Stimulated activated CD8-positive, alpha-beta memory T cell treated with anti-CD3 and anti-CD28 coated beads, Interleukin-15, amount 100 ng/mL, for 4 hours (primary cell): Measurements from ENCODE around the gene NARS2.
"Not testable (repeated sequence)": the region's sequence is repeated elsewhere in the genome, so short reads cannot be mapped to it uniquely, and the experiment has no call there.

ENCODE experiments used
- DNase-seq, 2 donors: peaks; one replicate each; pipeline ENCODE4 v3.0.0-alpha.2; 2020; ENCODE audit warnings: low read depth in 2 of 2

NARS2 gene

DNA sequence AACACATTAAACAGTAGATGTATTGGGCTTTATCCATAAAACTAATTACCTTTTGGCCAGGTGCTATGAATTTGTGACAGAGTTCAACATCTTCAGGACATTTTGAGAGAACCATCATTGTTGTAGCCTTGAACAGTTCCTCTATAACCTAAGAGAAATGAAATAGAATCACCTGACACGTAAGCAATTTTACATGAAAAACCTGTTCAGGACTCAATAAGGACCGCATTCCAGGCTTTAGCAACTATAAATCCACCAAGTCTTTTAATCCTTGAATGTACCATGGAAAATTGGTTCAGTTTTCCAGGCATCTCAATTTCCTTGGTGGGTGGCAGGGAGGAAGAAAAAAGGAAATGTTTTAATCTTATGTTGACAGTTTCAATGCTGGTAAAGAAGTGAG, 96.1 kb downstream of the NARS2 start:
- no peak for DNase-seq

DNA sequence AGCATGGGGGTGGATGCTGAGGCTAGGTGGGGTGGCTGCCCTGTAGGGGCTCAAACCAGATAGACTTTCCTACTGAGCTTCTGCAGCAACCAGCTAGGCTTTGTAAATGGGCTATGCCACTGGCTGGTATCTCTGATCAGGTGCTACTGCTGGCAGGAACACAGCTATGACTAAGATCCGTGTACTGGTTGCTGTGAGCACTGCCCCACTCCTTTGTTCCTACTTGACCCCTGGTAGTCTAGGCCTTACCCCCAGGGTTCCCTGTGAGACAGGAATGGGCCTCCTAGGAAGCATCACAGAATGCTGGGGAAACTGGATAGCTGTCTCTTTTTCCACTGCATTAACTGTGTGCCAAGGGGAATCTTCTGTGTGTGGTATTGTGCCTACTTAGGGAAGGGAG, 98.6 kb downstream of the NARS2 start:
- DNase-seq: no peak

- DNase-seq: no peak
Measured at GRCh38 chr11:78474451-78474850, 100.2 kb downstream of the NARS2 start.

- no peak for DNase-seq
Measured at GRCh38 chr11:78472905-78473304, 101.8 kb downstream of the NARS2 start.

DNA sequence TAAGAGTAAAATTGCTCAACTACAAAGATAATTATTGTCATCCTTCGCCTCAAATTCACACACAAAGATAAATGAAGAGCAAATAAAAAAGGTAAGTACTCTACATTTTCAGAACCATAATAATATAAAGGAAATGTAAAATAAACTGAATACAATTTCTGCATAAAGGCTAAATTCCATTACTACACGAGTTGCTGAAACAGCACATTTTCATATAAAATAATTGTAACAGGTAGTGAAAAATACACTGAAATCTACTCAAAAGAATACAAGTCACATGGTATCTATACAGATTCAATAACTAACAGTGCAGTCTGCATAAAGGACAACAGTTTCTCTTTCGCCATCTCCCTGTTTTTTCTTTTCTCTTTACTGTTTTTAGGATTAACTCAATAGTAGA, 102.3 kb downstream of the NARS2 start:
- DNase-seq: no peak

GRCh38 chr11:78470861-78471442, 103.7 kb downstream of the NARS2 start:
- DNase-seq: no peak

DNA sequence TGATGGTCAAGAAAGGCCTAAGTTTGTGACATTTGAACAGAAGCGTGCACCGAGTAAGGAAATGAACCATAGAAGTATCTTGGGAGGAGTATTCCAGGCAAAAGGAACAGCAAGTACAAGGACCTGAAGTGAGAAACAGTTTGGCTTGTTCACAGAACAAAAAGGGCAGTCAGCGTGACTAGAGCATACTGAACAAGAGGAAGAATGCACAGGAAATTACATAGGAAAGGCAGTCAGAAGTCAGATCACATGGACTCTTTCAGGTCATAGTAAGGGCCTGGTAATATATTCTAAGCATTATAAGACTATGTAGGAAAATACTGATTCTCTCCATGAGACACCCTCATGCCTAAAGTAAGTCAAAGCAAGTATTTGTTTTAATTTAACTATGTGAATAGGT, 104.8 kb downstream of the NARS2 start:
- no peak for DNase-seq

DNA sequence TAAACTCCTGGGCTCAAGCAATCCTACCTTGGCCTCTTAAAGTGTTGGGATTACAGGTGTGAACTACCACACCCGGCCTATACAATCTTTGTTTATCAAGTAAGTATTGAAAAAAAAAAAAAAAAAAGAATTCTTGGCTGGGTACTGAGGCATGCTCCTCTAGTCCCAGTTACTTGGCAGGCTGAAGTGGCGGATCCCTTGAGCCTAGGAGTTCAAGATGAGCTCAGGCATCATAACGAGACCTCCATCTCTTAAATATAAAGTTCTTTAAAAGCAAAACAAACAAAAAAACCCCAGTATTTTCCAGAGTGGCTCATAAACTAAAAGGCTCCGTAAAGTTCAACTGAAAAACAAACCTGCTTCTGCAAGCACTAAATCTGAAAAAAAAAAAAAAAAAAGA, 106.7 kb downstream of the NARS2 start:
- DNase-seq: no peak

GRCh38 chr11:78467370-78467769, 107.3 kb downstream of the NARS2 start:
- DNase-seq: no peak

- DNase-seq: peak in 1 of 2 donors; percentile 1
Measured at GRCh38 chr11:78465169-78465942, 109.3 kb downstream of the NARS2 start.

DNA sequence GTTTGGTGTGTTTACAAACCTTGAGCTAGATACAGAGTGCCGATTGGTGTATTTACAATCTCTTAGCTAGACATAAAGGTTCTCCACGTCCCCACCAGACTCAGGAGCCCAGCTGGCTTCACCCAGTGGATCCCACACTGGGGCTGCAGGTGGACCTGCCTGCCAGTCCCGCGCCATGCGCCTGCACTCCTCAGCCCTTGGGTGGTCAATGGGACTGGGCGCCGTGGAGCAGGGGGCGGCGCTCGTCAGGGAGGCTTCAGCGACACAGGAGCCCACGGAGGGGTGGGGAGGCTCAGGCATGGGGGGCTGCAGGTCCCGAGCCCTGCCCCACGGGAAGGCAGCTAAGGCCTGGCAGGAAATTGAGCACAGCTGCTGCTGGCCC, 109.9 kb downstream of the NARS2 start:
- not testable (repeated sequence) for DNase-seq

GRCh38 chr11:78460471-78460870, 114.2 kb downstream of the NARS2 start:
- DNase-seq: no peak

- no peak for DNase-seq
Measured at GRCh38 chr11:78459738-78460137, 114.9 kb downstream of the NARS2 start.

DNA sequence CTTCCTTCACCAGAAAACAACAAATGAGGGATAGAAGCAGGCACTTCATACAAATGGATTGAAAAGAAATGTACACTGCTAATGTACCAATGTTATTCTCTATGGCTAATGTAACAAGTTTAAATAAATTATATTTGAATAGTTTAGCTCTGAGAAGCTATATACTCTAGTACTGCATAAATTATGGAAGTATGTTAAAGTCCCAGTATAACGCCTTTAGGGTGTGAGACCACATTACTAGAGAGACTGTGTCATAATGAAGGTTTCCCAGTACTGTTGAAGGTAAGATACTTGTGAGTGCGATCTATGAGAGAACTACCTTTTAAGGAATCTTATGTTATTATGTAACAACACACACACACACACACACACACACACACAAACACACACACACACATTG, 117.2 kb downstream of the NARS2 start:
- no peak for DNase-seq

DNA sequence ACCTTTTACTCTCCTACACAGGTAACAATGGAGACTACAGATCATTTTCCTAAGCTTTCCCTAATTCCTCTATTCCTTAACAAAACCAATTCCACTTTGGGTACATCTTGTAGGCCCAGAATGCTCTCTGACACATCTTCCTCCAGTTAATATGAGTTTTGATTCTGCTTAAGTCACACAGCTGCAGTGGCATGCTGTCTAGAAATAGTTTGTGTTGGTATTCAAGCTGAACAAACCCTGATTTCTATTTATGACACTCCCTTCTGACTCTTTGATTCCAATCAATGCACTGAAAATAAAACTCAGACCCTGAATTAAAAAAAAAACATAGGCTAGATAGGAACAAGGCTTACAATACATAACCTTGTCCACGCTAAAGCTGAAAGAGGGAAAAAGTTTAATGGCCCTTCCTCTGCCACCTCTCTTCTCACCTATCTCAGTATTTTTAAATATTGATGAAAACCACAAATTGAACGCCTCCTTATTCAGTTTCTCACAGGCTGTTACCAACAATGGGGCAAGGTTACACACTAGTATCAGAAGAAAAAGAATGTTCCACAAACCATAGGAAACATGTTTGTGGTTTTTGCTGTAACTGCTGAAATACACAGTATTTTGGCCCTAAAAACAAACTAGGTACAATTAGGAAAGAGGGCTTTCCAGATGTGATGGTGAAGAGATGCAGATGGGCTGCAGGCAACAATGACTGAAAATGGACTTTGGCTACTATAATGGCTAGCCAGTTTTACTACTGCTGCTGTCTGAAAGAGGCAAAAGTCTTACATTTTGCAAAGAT, 121.3 kb downstream of the NARS2 start:
- DNase-seq: no peak

DNA sequence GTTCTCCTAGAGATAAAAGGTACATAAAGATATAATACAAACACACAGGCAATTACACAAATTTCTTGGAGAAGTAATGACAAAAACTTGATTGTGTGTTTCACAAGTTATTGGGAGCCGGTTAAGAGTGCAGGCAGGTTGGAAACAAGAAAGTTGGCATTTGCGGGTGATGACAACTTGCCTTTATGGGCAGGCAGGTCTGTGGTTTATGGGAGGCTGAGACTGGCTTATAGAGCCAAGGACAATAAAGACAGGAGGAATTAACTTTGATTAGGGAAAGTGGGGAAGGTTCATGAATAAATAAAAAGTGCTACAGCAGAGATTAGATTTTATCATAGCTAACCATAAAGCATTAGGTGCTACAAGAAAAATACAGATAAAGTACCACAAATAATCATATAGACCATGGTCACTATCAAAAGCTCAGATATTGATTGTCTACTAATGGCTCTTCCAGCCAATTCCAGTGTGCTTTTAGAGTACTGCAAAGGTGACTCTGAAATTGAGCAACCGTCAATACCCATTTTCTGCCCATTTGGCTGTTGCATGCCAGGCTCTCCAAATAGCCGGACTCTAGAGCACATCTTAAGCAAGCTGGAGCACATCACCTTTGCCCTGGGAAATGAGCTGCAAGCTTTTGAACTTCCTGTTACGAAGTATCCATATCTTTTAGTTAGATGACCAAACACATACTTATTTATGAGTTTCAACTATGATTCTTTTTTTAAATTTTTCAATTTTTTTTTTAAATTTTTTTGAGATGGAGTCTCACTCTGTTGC, 123.1 kb downstream of the NARS2 start:
- DNase-seq: no peak

DNA sequence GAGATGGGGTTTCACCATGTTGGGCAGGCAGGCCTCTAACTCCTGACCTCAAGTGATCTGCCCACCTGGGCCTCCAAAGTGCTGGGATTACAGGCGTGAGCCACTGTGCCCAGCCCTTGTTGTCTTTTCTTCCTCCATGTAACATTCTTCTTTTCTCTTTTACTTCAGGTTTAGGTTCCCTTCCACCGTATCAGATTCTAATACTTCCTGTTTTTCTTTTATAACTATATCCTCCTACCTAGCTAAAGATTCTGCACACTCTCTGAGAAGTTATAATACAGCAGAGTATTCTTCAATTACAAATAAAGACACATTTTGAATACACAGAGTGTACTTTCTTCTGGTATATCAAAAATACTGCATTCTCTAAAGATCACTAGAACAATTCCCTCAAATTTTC, 123.8 kb downstream of the NARS2 start:
- DNase-seq: no peak

GRCh38 chr11:78449866-78450265, 124.8 kb downstream of the NARS2 start:
- no peak for DNase-seq

DNA sequence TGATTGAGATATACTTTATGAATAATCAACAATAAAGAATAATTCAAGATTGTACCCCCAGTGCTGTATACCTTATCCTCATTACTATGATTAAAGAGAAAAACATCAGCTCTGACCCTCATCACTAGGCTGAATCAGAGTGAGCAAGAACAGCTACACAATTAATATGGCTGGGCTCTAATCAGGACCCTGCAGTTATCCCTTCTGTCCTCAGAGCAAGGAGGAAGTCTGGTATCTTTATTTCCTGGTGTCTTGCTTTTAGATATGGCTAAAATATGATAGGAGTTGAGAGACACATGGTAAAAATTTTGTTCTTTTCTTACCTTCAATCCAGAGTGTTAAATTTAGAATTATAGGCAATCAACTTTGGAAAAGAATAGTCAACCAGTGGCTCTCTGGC, 128.5 kb downstream of the NARS2 start:
- DNase-seq: no peak

DNA sequence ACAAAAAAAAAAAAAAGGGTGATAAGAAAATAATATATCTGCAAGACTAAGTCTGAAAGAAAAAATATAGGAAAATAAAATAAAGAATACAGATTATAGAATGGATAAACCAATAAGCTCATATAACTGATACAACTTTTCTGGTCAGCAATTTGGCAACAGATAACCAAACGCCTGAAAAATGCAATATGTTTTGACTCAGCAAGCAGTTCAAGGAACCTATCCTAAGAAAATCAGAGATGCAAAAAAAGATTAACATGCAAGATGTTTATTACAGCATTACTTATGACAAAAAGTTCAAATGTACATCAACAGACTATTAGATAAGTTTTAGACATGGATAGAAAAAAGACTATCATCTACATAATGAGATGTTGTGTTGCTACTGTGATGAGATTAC, 129.9 kb downstream of the NARS2 start:
- no peak for DNase-seq

- DNase-seq: no peak
Measured at GRCh38 chr11:78441956-78442355, 132.7 kb downstream of the NARS2 start.

DNA sequence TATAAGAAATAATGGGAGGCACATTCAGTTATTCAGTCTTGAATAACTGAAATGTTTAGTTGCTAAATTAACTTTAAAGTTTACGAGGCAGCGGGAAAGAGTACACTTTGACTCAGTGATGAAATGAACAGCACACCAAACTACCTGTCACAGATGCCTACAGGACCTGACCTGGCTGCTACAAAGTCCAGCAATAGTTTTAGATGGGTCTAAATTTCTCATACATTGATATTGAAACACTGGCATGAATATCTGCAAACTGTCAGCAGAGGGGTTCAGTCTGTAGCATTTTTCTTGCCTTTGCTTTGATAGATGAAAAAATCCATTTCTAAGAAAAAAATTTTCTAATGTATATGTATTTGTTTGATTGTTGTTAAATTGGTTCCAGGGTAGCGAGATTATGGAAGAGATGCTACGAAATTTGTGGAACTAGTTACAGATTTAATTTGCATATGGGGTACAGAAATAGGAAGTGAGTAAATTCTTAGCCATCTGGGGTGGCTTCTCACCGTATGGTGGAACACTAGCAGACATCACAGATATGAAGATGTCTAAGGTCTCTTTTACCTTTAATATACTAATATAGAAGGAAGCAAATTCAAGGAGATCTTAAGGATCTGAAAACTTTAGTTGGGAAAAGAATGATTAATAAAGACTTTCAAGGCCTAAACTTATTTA, 136.2 kb downstream of the NARS2 start:
- DNase-seq: no peak
